Measurements from ENCODE around the gene OOSP3.
"Not testable (repeated sequence)": the region's sequence is repeated elsewhere in the genome, so short reads cannot be mapped to it uniquely, and the experiment has no call there.

OOSP3 gene

GRCh38 chr11:59845399-59845798 is 33.2 kb upstream of the OOSP3 start, which contains the start of gene CBLIF:
TSS of gene CBLIF (minus strand) at chr11:59845499. CDS start at chr11:59845453, 46 bp downstream.
- H3K9me3 ChIP-seq (ENCODE audit: insufficient read depth, low read depth, low read length): no peaks in the 10 kb centered on the region
- no peaks in the 10 kb centered on the region for H3F3A ChIP-seq (ENCODE audit: low read depth)
- no peak within 1 kb of the TSS for H3K9ac ChIP-seq (ENCODE audit: low read depth, low read length, poor library complexity, severe bottlenecking)
- no peak within 1 kb of the TSS for H3K4me2 ChIP-seq (ENCODE audit: low read depth, low read length, poor library complexity, severe bottlenecking)
- no peak within 1 kb of the TSS for H2AFZ ChIP-seq (ENCODE audit: low read length)
- H3K9me2 ChIP-seq (replicated peaks; ENCODE audit: low read depth, low read length): no peaks in the 10 kb centered on the region
- TF ChIP-seq EZH2phosphoT487 (IDR thresholded peaks at IDR 0.05; ENCODE audit: borderline replicate concordance) (no peak), CTCF (conservative IDR thresholded peaks at IDR 0.05; ENCODE audit: low read length) (no peak)
- H3K36me3 ChIP-seq (ENCODE audit: insufficient read depth, low read length): no peaks in the 10 kb centered on the region
- H3K27me3 ChIP-seq (ENCODE audit: insufficient read depth, low read length, poor library complexity, severe bottlenecking): no peaks in the 10 kb centered on the region
- no peak within 1 kb of the TSS for H3K4me3 ChIP-seq (ENCODE audit: low read length, poor library complexity, severe bottlenecking)
- no peaks in the 10 kb centered on the region for H3K79me2 ChIP-seq (ENCODE audit: insufficient read depth, low read length)
- H4K20me1 ChIP-seq (ENCODE audit: insufficient read depth, low read length, poor library complexity, severe bottlenecking): no peaks in the 10 kb centered on the region
- H3K4me1 ChIP-seq (ENCODE audit: insufficient read depth, low read length, poor library complexity, severe bottlenecking): no peaks in the 10 kb centered on the region

DNA sequence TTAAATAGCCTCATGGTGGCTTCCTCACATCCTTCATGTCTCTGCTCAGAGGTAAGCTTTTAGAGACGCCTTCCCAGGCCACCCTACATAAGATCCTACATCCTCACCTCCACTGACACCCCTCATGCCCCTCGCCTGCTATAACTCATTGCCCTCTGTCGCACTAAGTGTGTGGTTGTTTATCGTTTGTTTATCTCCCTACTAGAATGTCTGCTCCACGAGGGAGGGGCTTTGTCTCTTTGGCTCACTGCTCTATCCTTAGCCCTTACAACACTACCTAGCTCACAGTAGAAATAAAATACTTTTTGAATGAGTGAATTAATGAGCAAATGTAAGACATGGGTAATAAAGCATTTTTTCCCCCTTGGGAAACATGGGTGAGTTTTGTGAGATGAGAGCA is 32.0 kb upstream of the OOSP3 start:
- Histone ChIP-seq H3K9me2 (replicated peaks; ENCODE audit: low read depth, low read length) (no peaks in the 10 kb centered on the region), H3K4me3 (ENCODE audit: low read length, poor library complexity, severe bottlenecking) (no peak overlapping the region), H3K4me2 (ENCODE audit: low read depth, low read length, poor library complexity, severe bottlenecking) (no peak overlapping the region), H3K79me2 (ENCODE audit: insufficient read depth, low read length) (no peaks in the 10 kb centered on the region), H3K27me3 (ENCODE audit: insufficient read depth, low read length, poor library complexity, severe bottlenecking) (no peaks in the 10 kb centered on the region), H4K20me1 (ENCODE audit: insufficient read depth, low read length, poor library complexity, severe bottlenecking) (no peaks in the 10 kb centered on the region), H3F3A (ENCODE audit: low read depth) (no peaks in the 10 kb centered on the region), H3K9me3 (ENCODE audit: insufficient read depth, low read depth, low read length) (no peaks in the 10 kb centered on the region), H3K9ac (ENCODE audit: low read depth, low read length, poor library complexity, severe bottlenecking) (no peak overlapping the region), H2AFZ (ENCODE audit: low read length) (no peak overlapping the region), H3K4me1 (ENCODE audit: insufficient read depth, low read length, poor library complexity, severe bottlenecking) (no peaks in the 10 kb centered on the region), H3K36me3 (ENCODE audit: insufficient read depth, low read length) (no peaks in the 10 kb centered on the region)
- TF ChIP-seq CTCF (conservative IDR thresholded peaks at IDR 0.05; ENCODE audit: low read length) (no peak), EZH2phosphoT487 (IDR thresholded peaks at IDR 0.05; ENCODE audit: borderline replicate concordance) (no peak)

- no peaks in the 10 kb centered on the region for H3K79me2 ChIP-seq (ENCODE audit: insufficient read depth, low read length)
- H3K9ac ChIP-seq (ENCODE audit: low read depth, low read length, poor library complexity, severe bottlenecking): no peak overlapping the region
- H3K9me3 ChIP-seq (ENCODE audit: insufficient read depth, low read depth, low read length): no peaks in the 10 kb centered on the region
- H3K27me3 ChIP-seq (ENCODE audit: insufficient read depth, low read length, poor library complexity, severe bottlenecking): no peaks in the 10 kb centered on the region
- H3K36me3 ChIP-seq (ENCODE audit: insufficient read depth, low read length): no peaks in the 10 kb centered on the region
- H3K4me2 ChIP-seq (ENCODE audit: low read depth, low read length, poor library complexity, severe bottlenecking): no peak overlapping the region
- peaks cover 4% of the 10 kb centered on the region for H3K4me1 ChIP-seq (ENCODE audit: insufficient read depth, low read length, poor library complexity, severe bottlenecking)
- no peaks in the 10 kb centered on the region for H3F3A ChIP-seq (ENCODE audit: low read depth)
- no peaks in the 10 kb centered on the region for H3K9me2 ChIP-seq (replicated peaks; ENCODE audit: low read depth, low read length)
- H4K20me1 ChIP-seq (ENCODE audit: insufficient read depth, low read length, poor library complexity, severe bottlenecking): no peaks in the 10 kb centered on the region
- no peak overlapping the region for H2AFZ ChIP-seq (ENCODE audit: low read length)
- no peak overlapping the region for H3K4me3 ChIP-seq (ENCODE audit: low read length, poor library complexity, severe bottlenecking)
- TF ChIP-seq CTCF (conservative IDR thresholded peaks at IDR 0.05; ENCODE audit: low read length): no peak
- no peak for TF ChIP-seq EZH2phosphoT487 (IDR thresholded peaks at IDR 0.05; ENCODE audit: borderline replicate concordance)
Observed at GRCh38 chr11:59847626-59848025, 31.0 kb upstream of the OOSP3 start.

DNA sequence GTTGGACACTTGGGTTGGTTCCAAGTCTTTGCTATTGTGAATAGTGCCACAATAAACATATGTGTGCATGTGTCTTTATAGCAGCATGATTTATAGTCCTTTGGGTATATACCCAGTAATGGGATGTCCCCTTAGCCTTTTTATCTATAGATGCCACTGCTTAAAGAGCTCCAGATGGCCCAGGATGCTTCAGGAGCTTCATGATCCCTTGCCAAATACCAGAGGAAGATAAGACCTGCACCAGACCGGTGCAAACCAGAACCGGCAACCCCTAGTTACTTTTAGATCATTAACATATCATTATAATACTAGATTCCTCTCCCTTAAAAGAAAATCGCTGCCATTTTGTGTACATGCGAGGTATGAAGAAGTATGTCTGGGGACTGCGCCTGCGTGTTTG is 30.1 kb upstream of the OOSP3 start:
- H3K4me1 ChIP-seq (ENCODE audit: insufficient read depth, low read length, poor library complexity, severe bottlenecking); H3K79me2 ChIP-seq (ENCODE audit: insufficient read depth, low read length); H3F3A ChIP-seq (ENCODE audit: low read depth); H3K36me3 ChIP-seq (ENCODE audit: insufficient read depth, low read length); H3K27me3 ChIP-seq (ENCODE audit: insufficient read depth, low read length, poor library complexity, severe bottlenecking); H3K9me2 ChIP-seq (replicated peaks; ENCODE audit: low read depth, low read length); H3K4me3 ChIP-seq (ENCODE audit: low read length, poor library complexity, severe bottlenecking); H4K20me1 ChIP-seq (ENCODE audit: insufficient read depth, low read length, poor library complexity, severe bottlenecking); H3K9ac ChIP-seq (ENCODE audit: low read depth, low read length, poor library complexity, severe bottlenecking); H3K4me2 ChIP-seq (ENCODE audit: low read depth, low read length, poor library complexity, severe bottlenecking); H3K9me3 ChIP-seq (ENCODE audit: insufficient read depth, low read depth, low read length); H2AFZ ChIP-seq (ENCODE audit: low read length): not testable (repeated sequence)

All from Loucy (cell line).